ENCODE measurements around the gene KIF5C.

DNA sequence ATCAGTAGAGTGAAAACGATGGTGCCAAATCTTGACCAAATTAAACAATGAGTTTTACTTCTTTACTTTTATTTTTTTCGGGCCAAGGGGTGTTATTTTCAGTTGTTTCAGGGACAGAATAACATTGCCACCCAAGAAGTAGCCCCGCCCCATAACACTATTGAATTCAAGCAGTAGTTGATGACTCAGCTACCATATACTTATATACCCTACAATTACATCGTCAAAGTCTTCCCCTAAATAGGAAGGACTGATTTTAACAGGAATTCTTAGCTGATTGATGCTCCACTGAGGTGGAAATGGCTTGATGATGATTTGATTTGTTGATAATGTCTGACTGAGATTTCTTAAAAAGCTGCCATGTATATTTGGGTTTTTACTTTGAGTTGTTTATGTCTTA, 188.2 kb downstream of the KIF5C start:
- no peak for TF ChIP-seq CTCF (IDR thresholded peaks at IDR 0.05; ENCODE audit: low read length)
- no peak for TF ChIP-seq EZH2 (IDR thresholded peaks at IDR 0.05; ENCODE audit: borderline replicate concordance, low read length)

Data from OCI-LY1 (cell line).